ENCODE results near the gene PRPF40A.

DNA sequence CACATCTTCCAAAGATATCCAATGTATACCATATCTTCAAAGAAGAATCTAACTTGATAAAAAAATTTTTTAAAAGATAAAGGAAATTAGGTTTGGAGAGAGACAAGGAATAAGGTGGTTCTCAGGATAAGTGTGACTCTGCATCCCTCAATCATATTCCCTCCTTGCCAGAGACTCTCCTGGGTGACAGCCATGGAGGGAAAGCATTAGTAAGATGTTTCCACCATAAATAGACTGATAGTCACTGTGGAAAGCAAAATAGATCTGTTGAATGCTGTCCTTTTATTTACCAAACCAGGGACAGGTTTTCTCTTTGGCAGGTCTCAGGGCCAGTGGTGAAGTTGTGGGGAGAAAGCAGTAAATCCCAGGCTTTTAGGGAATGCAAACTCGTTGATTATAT is 107.6 kb downstream of the PRPF40A start:
- TF ChIP-seq SIN3A (IDR thresholded peaks at IDR 0.05; ENCODE audit: borderline replicate concordance, insufficient read depth, low read length) (no peak), TAF1 (IDR thresholded peaks at IDR 0.05; ENCODE audit: borderline replicate concordance, insufficient read depth, low read length) (no peak), POLR2AphosphoS5 (IDR thresholded peaks at IDR 0.05; ENCODE audit: low read depth, low read length) (no peak)
- TF ChIP-seq, protein P1, sequence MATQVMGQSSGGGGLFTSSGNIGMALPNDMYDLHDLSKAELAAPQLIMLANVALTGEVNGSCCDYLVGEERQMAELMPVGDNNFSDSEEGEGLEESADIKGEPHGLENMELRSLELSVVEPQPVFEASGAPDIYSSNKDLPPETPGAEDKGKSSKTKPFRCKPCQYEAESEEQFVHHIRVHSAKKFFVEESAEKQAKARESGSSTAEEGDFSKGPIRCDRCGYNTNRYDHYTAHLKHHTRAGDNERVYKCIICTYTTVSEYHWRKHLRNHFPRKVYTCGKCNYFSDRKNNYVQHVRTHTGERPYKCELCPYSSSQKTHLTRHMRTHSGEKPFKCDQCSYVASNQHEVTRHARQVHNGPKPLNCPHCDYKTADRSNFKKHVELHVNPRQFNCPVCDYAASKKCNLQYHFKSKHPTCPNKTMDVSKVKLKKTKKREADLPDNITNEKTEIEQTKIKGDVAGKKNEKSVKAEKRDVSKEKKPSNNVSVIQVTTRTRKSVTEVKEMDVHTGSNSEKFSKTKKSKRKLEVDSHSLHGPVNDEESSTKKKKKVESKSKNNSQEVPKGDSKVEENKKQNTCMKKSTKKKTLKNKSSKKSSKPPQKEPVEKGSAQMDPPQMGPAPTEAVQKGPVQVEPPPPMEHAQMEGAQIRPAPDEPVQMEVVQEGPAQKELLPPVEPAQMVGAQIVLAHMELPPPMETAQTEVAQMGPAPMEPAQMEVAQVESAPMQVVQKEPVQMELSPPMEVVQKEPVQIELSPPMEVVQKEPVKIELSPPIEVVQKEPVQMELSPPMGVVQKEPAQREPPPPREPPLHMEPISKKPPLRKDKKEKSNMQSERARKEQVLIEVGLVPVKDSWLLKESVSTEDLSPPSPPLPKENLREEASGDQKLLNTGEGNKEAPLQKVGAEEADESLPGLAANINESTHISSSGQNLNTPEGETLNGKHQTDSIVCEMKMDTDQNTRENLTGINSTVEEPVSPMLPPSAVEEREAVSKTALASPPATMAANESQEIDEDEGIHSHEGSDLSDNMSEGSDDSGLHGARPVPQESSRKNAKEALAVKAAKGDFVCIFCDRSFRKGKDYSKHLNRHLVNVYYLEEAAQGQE (IDR thresholded peaks at IDR 0.05; ENCODE audit: insufficient read depth in 1 of 2, low read depth in 2 of 2, low read length in 2 of 2), result no peak
